ENCODE measurements around the gene IL1A.

Gene IL1A

DNA sequence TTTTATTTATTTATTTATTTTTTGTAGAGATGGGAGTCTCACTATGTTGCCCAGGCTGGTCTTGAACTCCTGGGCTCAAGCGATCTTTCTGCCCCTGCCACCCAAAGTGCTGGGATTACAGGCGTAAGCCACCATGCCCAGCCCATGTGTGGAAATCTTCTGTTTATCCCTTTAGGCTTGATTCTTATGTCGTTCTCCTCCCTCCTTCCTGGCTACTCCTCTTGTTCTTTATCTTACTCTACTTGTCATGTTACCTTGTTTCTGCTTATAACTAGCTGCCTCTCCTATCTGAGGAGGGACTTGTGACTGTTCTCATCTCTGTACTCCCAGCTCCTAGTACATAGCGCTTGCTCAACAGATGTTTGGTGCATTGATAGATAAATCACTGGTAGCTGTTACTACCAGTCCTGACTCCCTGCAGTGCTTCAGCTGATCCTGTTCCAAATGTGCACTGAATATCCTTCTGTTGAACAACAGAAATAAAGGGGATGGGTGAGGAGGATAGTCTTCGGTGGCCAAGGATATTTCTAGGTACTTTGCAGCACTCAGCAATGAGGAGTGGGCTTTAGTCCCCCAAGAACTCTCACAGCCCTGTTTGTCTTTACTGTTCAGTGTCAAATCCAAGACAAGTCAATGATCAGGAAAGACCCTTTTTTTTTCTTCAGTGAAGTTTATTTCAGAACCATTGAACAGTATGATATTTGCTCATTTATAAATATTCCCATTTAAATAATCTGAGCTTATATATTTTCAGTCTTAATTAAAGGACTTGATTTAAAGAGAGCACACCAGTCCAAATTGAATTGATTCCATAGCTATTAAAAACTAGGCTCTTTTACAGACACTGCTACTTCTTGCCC lies 45.0 kb upstream of the IL1A start:
- TF ChIP-seq, protein P1, sequence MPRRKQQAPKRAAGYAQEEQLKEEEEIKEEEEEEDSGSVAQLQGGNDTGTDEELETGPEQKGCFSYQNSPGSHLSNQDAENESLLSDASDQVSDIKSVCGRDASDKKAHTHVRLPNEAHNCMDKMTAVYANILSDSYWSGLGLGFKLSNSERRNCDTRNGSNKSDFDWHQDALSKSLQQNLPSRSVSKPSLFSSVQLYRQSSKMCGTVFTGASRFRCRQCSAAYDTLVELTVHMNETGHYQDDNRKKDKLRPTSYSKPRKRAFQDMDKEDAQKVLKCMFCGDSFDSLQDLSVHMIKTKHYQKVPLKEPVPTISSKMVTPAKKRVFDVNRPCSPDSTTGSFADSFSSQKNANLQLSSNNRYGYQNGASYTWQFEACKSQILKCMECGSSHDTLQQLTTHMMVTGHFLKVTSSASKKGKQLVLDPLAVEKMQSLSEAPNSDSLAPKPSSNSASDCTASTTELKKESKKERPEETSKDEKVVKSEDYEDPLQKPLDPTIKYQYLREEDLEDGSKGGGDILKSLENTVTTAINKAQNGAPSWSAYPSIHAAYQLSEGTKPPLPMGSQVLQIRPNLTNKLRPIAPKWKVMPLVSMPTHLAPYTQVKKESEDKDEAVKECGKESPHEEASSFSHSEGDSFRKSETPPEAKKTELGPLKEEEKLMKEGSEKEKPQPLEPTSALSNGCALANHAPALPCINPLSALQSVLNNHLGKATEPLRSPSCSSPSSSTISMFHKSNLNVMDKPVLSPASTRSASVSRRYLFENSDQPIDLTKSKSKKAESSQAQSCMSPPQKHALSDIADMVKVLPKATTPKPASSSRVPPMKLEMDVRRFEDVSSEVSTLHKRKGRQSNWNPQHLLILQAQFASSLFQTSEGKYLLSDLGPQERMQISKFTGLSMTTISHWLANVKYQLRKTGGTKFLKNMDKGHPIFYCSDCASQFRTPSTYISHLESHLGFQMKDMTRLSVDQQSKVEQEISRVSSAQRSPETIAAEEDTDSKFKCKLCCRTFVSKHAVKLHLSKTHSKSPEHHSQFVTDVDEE (CRISPR knock-in tag; IDR thresholded peaks at IDR 0.05), result no peak
- TF ChIP-seq ZFP30 (CRISPR knock-in tag; IDR thresholded peaks at IDR 0.05), result no peak
- TF ChIP-seq ZNF565 (CRISPR knock-in tag; conservative IDR thresholded peaks at IDR 0.05; ENCODE audit: low read depth), result no peak
- no peak for TF ChIP-seq OSR1 (CRISPR knock-in tag; IDR thresholded peaks at IDR 0.05)
- TF ChIP-seq, protein P2, sequence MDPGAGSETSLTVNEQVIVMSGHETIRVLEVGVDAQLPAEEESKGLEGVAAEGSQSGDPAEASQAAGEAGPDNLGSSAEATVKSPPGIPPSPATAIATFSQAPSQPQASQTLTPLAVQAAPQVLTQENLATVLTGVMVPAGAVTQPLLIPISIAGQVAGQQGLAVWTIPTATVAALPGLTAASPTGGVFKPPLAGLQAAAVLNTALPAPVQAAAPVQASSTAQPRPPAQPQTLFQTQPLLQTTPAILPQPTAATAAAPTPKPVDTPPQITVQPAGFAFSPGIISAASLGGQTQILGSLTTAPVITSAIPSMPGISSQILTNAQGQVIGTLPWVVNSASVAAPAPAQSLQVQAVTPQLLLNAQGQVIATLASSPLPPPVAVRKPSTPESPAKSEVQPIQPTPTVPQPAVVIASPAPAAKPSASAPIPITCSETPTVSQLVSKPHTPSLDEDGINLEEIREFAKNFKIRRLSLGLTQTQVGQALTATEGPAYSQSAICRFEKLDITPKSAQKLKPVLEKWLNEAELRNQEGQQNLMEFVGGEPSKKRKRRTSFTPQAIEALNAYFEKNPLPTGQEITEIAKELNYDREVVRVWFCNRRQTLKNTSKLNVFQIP (CRISPR knock-in tag; IDR thresholded peaks at IDR 0.05; ENCODE audit: borderline replicate concordance, low read depth), result no peak
- no peak for TF ChIP-seq ARNTL (CRISPR knock-in tag; IDR thresholded peaks at IDR 0.05; ENCODE audit: borderline replicate concordance, low read depth)
- no peak for ATAC-seq

DNA sequence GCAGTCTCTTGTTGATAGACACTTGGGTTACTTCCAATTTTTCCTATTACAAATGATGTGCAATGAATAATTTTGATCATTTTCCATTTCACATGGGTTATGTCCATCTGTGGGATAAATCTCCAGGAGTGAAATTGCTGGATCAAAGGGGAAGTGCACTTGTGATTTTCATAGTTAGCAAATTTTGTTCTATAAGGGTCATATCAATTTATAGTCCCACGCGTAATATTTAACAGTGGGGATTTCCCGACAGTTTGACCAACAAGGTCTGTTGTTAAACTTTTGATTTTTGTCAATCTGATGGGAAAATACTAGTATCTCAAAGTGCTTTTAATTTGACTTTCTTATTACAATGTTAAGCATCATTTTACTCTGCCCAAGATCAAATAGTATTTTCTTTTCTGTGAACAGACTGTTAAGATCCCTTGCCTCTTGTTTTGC lies 44.0 kb upstream of the IL1A start:
- no peak for ATAC-seq
- TF ChIP-seq BACH2 (CRISPR knock-in tag; IDR thresholded peaks at IDR 0.05; ENCODE audit: borderline replicate concordance) (no peak), RARB (CRISPR knock-in tag; IDR thresholded peaks at IDR 0.05) (no peak), ZFP30 (CRISPR knock-in tag; IDR thresholded peaks at IDR 0.05) (no peak), ZC3H10 (CRISPR knock-in tag; IDR thresholded peaks at IDR 0.05) (no peak), ESRRG (CRISPR knock-in tag; IDR thresholded peaks at IDR 0.05) (no peak)
- TF ChIP-seq, protein P3, sequence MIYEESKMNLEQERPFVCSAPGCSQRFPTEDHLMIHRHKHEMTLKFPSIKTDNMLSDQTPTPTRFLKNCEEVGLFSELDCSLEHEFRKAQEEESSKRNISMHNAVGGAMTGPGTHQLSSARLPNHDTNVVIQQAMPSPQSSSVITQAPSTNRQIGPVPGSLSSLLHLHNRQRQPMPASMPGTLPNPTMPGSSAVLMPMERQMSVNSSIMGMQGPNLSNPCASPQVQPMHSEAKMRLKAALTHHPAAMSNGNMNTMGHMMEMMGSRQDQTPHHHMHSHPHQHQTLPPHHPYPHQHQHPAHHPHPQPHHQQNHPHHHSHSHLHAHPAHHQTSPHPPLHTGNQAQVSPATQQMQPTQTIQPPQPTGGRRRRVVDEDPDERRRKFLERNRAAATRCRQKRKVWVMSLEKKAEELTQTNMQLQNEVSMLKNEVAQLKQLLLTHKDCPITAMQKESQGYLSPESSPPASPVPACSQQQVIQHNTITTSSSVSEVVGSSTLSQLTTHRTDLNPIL (CRISPR knock-in tag; IDR thresholded peaks at IDR 0.05; ENCODE audit: low read depth), result no peak
- TF ChIP-seq, protein P4, sequence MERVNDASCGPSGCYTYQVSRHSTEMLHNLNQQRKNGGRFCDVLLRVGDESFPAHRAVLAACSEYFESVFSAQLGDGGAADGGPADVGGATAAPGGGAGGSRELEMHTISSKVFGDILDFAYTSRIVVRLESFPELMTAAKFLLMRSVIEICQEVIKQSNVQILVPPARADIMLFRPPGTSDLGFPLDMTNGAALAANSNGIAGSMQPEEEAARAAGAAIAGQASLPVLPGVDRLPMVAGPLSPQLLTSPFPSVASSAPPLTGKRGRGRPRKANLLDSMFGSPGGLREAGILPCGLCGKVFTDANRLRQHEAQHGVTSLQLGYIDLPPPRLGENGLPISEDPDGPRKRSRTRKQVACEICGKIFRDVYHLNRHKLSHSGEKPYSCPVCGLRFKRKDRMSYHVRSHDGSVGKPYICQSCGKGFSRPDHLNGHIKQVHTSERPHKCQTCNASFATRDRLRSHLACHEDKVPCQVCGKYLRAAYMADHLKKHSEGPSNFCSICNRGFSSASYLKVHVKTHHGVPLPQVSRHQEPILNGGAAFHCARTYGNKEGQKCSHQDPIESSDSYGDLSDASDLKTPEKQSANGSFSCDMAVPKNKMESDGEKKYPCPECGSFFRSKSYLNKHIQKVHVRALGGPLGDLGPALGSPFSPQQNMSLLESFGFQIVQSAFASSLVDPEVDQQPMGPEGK (CRISPR knock-in tag; IDR thresholded peaks at IDR 0.05; ENCODE audit: borderline replicate concordance), result no peak
- TF ChIP-seq, protein P2 (CRISPR knock-in tag; IDR thresholded peaks at IDR 0.05; ENCODE audit: borderline replicate concordance, low read depth), result no peak

DNA sequence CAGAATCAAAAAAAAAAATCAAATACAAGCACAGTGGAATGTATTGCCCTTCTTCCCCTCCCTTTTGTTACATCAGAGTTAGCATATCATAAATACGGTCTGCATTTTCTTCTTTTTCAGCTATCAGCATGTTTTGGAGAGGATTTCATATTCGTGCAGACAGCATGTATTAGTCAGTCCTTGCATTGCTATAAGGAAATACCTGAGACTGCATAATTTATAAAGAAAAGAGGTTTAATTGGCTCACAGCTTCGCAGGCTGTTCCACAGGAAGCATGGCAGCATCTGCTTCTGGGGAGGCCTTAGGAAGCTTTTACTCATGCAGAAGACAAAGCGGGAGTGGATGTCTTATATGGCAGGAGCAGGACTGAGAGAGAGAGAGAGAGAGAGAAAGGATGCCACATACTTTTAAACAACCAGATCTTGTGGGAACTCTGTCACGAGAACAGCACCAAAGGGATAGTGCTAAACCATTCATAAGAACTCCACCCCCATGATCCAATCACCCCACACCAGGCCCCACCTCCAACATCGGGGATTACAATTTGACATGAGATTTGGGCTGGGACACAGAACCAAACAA lies 43.4 kb upstream of the IL1A start:
- ATAC-seq, result no peak
- TF ChIP-seq SNAI2 (CRISPR knock-in tag; IDR thresholded peaks at IDR 0.05), result no peak
- TF ChIP-seq RARB (CRISPR knock-in tag; IDR thresholded peaks at IDR 0.05), result no peak
- no peak for TF ChIP-seq ISL1 (CRISPR knock-in tag; IDR thresholded peaks at IDR 0.05)
- no peak for TF ChIP-seq TCF4 (CRISPR knock-in tag; IDR thresholded peaks at IDR 0.05; ENCODE audit: borderline replicate concordance)
- no peak for TF ChIP-seq ZC3H10 (CRISPR knock-in tag; IDR thresholded peaks at IDR 0.05)
- TF ChIP-seq OSR1 (CRISPR knock-in tag; IDR thresholded peaks at IDR 0.05), result no peak
- no peak for TF ChIP-seq CSDC2 (CRISPR knock-in tag; IDR thresholded peaks at IDR 0.05)
- TF ChIP-seq, protein P2 (CRISPR knock-in tag; IDR thresholded peaks at IDR 0.05; ENCODE audit: borderline replicate concordance, low read depth), result no peak
- no peak for TF ChIP-seq ZNF70 (CRISPR knock-in tag; IDR thresholded peaks at IDR 0.05)
- no peak for TF ChIP-seq ARNTL (CRISPR knock-in tag; IDR thresholded peaks at IDR 0.05; ENCODE audit: borderline replicate concordance, low read depth)
- TF ChIP-seq ZNF565 (CRISPR knock-in tag; conservative IDR thresholded peaks at IDR 0.05; ENCODE audit: low read depth), result no peak
- TF ChIP-seq PPARA (CRISPR knock-in tag; IDR thresholded peaks at IDR 0.05; ENCODE audit: borderline replicate concordance), result no peak
- TF ChIP-seq ZFP30 (CRISPR knock-in tag; IDR thresholded peaks at IDR 0.05), result no peak
- TF ChIP-seq, protein P1 (CRISPR knock-in tag; IDR thresholded peaks at IDR 0.05), result no peak
- TF ChIP-seq ZFP3 (CRISPR knock-in tag; IDR thresholded peaks at IDR 0.05), result no peak
- TF ChIP-seq TOX (CRISPR knock-in tag; IDR thresholded peaks at IDR 0.05; ENCODE audit: borderline replicate concordance), result no peak
